GM19025 (cell line): Measurements from ENCODE around the gene PRKN.

Source experiments
- ATAC-seq: cut with Tn5 transposase; IDR thresholded peaks from one replicate; pipeline ENCODE4 v1.9.1; 2021; ENCODE audit warnings: mild to moderate bottlenecking, low read depth, moderate library complexity; ENCODE audit not compliant: unreplicated experiment

Gene PRKN

GRCh38 chr6:162262466-162263196 lies 464.9 kb downstream of the PRKN start:
- ATAC-seq = no peak

GRCh38 chr6:162261598-162261997 lies 466.0 kb downstream of the PRKN start:
- ATAC-seq = no peak

- no peak for ATAC-seq
Measured at GRCh38 chr6:162260027-162260426, 467.5 kb downstream of the PRKN start.

GRCh38 chr6:162258647-162259046 lies 468.9 kb downstream of the PRKN start:
- ATAC-seq = no peak

GRCh38 chr6:162256361-162256760 lies 471.2 kb downstream of the PRKN start:
- no peak for ATAC-seq

GRCh38 chr6:162251257-162251656 lies 476.3 kb downstream of the PRKN start:
- no peak for ATAC-seq

GRCh38 chr6:162249907-162250642 lies 477.5 kb downstream of the PRKN start:
- ATAC-seq = no peak

GRCh38 chr6:162245830-162246420 lies 481.6 kb downstream of the PRKN start:
- ATAC-seq = no peak

GRCh38 chr6:162244031-162244430 lies 483.5 kb downstream of the PRKN start:
- ATAC-seq = no peak

- no peak for ATAC-seq
Measured at GRCh38 chr6:162242915-162243314, 484.7 kb downstream of the PRKN start.

GRCh38 chr6:162239330-162239729 lies 488.2 kb downstream of the PRKN start:
- ATAC-seq = no peak

GRCh38 chr6:162238675-162239074 lies 488.9 kb downstream of the PRKN start:
- ATAC-seq = no peak

- no peak for ATAC-seq
Measured at GRCh38 chr6:162237331-162237730, 490.2 kb downstream of the PRKN start.

- no peak for ATAC-seq
Measured at GRCh38 chr6:162234631-162235030, 492.9 kb downstream of the PRKN start.

- ATAC-seq = no peak
Measured at GRCh38 chr6:162230147-162230752, 497.3 kb downstream of the PRKN start.

GRCh38 chr6:162229093-162229492 lies 498.5 kb downstream of the PRKN start:
- ATAC-seq = no peak

- ATAC-seq = no peak
Measured at GRCh38 chr6:162226803-162227202, 500.8 kb downstream of the PRKN start.

GRCh38 chr6:162222521-162222920 lies 505.0 kb downstream of the PRKN start:
- ATAC-seq = no peak

- ATAC-seq = no peak
Measured at GRCh38 chr6:162220876-162221275, 506.7 kb downstream of the PRKN start.

- ATAC-seq = no peak
Measured at GRCh38 chr6:162219266-162219665, 508.3 kb downstream of the PRKN start.

GRCh38 chr6:162217811-162218493 lies 509.6 kb downstream of the PRKN start:
- ATAC-seq = no peak
